ENCODE measurements around the gene FGF2.

DNA sequence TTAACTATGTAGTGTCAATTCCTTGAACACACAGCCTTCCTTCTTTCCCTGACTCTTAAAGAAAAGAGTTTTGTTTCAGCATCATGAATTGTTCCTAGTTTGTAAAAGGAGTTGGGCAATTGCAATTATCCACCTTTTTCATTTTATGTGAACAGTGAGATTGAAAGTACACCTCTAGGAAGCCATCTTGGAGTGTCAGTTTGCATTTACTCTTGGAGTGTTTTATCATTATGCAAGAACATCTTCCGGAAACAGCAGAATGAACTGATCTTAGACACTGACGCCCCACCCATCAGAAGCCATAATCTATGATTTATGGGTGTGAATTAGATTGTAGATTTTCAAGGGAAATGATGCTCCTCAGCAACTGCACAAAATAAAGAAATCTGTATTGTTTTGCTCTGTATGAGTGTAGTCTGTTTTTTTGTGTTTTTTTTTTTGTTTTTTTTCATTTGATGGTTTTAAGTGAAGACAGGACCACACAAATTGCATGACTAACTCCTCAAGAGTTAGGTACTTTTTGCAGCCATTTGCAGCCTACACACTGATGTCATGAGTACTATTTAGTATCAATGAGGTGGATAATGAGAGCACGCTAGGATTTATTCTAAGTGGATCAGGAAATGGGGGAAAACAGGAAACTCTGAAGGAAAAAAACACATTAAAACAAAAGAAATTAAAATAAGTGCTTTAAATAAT is 19.5 kb upstream of the FGF2 start:
- TF ChIP-seq, protein P1, sequence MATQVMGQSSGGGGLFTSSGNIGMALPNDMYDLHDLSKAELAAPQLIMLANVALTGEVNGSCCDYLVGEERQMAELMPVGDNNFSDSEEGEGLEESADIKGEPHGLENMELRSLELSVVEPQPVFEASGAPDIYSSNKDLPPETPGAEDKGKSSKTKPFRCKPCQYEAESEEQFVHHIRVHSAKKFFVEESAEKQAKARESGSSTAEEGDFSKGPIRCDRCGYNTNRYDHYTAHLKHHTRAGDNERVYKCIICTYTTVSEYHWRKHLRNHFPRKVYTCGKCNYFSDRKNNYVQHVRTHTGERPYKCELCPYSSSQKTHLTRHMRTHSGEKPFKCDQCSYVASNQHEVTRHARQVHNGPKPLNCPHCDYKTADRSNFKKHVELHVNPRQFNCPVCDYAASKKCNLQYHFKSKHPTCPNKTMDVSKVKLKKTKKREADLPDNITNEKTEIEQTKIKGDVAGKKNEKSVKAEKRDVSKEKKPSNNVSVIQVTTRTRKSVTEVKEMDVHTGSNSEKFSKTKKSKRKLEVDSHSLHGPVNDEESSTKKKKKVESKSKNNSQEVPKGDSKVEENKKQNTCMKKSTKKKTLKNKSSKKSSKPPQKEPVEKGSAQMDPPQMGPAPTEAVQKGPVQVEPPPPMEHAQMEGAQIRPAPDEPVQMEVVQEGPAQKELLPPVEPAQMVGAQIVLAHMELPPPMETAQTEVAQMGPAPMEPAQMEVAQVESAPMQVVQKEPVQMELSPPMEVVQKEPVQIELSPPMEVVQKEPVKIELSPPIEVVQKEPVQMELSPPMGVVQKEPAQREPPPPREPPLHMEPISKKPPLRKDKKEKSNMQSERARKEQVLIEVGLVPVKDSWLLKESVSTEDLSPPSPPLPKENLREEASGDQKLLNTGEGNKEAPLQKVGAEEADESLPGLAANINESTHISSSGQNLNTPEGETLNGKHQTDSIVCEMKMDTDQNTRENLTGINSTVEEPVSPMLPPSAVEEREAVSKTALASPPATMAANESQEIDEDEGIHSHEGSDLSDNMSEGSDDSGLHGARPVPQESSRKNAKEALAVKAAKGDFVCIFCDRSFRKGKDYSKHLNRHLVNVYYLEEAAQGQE (tag by site-specific recombination; IDR thresholded peaks at IDR 0.05): no peak
- TF ChIP-seq ZNF223 (tag by site-specific recombination; IDR thresholded peaks at IDR 0.05) (no peak), ZFP41 (tag by site-specific recombination; IDR thresholded peaks at IDR 0.05; ENCODE audit: borderline replicate concordance) (no peak)
- TF ChIP-seq, protein P2, sequence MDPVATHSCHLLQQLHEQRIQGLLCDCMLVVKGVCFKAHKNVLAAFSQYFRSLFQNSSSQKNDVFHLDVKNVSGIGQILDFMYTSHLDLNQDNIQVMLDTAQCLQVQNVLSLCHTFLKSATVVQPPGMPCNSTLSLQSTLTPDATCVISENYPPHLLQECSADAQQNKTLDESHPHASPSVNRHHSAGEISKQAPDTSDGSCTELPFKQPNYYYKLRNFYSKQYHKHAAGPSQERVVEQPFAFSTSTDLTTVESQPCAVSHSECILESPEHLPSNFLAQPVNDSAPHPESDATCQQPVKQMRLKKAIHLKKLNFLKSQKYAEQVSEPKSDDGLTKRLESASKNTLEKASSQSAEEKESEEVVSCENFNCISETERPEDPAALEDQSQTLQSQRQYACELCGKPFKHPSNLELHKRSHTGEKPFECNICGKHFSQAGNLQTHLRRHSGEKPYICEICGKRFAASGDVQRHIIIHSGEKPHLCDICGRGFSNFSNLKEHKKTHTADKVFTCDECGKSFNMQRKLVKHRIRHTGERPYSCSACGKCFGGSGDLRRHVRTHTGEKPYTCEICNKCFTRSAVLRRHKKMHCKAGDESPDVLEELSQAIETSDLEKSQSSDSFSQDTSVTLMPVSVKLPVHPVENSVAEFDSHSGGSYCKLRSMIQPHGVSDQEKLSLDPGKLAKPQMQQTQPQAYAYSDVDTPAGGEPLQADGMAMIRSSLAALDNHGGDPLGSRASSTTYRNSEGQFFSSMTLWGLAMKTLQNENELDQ (tag by site-specific recombination; IDR thresholded peaks at IDR 0.05; ENCODE audit: low read depth): no peak

Measured in HEK293 (cell line).